HG03045 (cell line): Measurements from ENCODE around the gene CATSPERD.

Experiments used
- ATAC-seq: cut with Tn5 transposase; IDR thresholded peaks from one replicate; pipeline ENCODE4 v1.9.1; 2021; ENCODE audit warnings: mild to moderate bottlenecking, moderate library complexity; ENCODE audit not compliant: unreplicated experiment

CATSPERD gene, protein sequence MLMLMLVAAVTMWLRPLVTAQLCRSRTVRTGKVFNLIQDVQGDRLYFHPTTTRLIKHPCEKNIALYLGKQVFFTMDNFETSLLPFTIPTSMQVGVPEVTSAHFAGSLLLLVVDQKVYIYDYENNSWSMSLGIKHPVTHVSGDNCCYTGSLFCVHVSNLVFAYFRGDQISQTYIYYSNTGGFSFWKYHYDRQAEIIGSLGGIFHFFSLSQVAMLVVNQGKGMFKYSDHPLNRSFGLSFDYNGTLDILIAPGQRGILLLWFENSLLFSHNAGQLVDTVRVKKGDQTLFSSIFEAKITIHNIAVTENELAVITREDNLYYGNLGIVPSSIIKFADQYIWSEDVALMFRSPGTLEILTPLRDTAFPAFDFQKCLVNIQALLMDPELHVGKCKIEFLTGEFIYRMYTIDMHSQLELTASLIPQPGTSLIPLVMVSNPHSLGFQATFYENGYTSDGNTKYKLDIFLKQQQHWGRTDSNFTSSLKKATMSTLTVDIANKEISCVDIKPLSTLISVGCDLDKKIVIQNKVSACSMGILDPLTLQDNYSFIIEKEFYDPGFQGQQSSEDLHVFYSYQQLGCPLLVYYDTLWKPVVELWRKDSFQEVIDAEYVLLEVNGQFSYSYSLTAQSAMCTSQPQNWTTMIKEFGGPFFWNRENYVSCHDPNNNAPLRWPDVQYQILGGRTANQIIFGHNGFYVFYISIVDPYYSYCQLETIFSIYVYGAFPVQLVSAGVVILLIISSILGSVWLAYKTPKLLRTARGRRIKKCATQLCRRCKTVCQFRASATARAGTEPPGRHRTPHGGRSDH

DNA sequence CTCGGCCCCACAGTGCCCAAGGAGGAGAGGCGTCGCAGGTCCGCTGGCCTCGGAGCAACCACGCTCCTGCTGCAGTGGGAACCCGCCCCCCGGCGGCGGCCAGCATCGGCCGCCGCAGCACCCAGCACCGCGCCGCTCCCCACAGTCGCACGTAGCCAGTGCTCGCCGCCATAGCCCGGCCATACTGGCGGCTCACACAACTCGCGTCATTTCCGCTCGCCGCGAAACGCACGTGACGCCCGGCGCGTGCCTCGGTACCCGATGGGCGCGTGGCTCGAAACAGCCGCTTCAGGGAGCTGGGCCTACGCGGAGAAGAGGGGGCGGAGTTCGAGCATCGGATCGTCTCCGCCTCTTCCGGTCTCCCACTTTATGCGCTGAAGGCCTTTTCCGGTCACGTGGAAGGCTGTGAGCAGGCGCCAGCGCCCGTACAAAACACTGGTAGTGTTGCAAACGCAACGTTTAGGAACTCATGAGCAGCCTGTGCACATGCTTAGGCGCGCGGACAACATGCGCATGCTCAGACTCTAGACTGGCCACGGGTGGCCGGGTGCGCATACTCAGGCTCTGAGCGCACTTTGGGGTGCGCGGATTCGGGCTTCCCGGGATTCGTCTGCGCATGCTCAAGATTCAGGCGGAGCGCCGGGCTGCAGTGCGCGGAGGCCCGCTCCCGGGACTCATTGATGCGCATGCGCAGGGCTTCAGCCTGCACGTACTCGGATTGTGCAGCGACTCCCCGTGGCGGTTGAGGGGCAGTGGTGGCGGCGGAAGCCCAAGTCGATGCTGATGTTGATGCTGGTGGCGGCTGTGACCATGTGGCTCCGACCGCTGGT is at the start of gene CATSPERD, which contains the start of gene LONP1:
CATSPERD (plus strand) TSS at position 677 of the 830 bp plus-strand sequence; CDS start at position 778, 101 bp downstream.
LONP1 (minus strand) TSS at position 186 of the 830 bp plus-strand sequence; CDS start at position 172, 14 bp downstream.
- peak; percentile 83 for ATAC-seq

DNA sequence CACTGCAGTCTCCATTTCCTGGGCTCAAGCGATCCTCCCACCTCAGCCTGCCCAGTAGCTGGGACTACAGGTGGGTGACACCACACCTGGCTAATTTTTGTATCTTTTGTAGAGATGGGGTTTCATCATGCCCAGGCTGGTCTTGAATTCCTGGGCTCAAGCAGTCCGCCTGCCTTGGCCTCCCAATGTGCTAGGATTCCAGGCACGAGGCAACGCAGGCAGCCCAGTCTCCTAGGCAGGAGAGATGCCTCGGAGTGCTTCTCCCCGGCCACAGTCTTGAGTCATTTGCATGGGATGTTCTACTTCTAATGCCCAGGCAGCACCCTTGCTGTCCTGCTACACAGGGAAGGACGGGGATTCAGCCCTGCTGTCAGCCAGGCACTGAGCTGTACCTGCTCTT is 48.8 kb upstream of the CATSPERD start:
- ATAC-seq = no peak

DNA sequence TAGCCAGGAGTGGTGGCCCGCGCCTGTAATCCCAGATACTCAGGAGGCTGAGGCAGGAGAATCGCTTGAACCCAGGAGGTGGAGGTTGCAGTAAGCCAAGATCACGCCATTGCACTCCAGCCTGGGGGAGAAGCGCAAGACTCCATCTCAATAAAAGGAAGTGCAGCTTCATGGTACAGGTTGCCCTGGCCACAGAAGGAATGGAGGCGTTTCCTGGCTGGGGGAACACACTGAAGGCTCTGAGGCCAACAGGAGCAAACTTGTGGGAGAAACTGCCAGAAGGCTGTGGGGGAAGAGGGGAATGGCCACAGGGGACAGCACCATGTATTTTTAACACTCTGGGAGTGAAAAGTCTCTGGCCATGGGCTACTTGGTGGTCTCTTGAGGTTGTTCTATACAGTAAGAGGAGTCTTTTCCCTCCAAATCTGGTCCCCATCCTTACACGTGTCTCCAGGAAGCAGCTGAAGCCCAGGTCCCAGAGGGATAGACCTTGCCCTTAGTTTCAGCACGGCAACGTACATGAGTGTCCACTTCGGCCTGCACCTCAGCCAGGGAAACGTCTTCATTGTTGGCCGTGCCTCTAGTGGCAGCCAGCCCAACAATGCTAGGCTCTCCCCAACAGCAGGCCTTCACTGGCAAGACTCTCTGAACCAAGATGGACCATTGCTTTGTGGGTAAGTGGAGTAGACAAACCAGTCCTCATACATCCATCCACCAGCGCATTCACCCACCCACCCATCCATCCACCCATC is 47.6 kb upstream of the CATSPERD start:
- no peak for ATAC-seq

DNA sequence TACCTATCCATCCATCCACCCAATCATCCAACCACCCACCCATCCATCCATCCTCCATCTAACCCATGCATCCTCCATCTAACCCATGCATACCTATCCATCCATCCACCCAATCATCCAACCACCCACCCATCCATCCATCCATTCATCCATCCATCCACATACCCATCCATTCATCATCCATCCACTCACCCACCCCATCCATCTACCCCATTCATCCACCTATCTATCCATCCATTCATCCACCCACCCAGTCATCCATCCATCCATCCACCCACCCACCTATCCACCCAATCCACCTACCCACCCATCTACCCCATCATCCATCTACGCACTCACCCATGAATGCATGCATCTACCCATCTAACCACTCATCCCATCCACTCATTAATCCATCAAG is 46.7 kb upstream of the CATSPERD start:
- no peak for ATAC-seq

DNA sequence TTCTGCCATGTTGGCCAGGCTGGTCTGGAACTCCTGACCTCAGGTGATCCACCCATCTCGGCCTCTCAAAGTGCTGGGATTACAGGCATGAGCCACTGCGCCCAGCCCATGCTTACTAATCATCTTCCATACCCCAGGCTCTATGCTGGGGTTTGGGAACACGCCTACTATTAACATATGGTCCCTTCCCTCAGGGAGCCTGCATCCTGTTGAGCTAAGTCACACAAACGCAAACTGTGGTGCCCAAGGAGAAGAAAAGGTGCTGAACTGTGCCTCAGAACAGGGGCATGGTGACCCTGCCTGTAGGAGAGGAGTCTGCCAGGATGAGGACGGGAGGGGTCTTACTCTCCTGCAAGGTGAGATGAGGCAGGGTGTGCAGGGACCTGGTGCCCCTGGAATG is 45.7 kb upstream of the CATSPERD start:
- ATAC-seq = no peak

DNA sequence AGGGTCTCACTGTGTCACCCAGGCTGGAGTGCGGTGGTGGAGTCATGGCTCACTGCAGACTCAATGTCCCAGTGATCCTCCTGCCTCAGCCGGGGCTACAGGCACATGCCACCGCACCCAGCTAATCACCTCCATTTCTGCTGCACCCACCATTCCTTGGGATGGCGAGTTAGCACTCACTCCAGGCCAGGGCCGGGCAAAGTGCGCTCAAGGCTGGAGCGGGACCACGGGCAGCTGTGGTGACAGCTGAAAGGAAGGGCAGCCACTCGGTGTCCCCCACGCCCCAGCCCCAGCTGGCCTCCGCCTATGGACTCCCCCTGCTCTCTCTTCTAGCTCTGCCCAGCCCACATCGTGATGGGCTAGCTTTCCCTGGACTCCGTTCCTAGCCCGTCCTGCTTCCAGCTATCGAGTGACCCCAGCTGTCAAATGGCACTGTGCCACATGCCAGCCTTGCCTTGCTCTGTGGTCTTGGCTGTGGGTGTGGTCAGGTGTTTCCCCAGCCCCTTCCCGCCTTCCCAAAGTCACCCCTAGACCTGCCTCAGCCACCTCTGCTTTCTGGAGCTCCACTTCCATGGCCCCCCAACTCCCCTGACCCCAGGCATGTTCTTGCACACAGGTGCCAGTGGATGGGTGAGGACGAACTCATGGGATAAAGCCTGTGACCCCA is 44.2 kb upstream of the CATSPERD start:
- no peak for ATAC-seq

DNA sequence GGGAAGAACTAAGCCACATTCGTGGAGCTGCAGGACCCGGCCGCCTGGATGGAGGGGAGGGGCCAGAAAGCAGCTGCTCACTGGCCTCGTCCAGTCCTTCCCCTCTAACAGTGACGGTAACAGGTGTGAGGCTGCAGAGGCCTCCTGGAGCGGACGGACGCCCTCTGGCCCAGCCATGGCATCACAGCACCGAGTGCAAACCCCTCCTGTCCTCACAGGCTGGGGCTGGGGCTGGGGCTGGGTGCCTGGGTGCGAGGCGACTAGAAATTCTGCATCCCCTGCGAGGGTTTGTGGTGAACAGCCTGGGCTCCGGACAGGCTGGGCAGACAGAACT is 43.7 kb upstream of the CATSPERD start:
- no peak for ATAC-seq

DNA sequence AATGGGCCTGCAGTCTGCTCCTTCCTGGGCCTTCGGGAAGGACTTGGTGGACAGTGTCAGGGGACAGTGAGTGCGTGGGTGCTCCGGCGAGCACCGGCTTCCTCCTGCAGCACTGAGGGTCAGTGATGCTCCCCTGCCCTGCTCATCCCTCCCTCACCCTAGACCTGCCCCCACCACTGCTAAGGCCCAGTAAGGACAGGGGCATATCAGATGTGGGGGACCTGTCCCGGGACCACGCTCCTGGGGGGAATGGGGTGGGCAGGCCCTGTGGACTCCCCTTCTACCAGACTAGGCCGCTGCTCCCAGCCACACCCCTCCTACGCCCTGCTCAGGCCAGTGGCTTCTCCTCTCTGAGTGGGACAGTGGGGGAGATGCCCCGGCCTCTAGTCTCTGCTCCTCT is 43.3 kb upstream of the CATSPERD start:
- ATAC-seq = no peak

DNA sequence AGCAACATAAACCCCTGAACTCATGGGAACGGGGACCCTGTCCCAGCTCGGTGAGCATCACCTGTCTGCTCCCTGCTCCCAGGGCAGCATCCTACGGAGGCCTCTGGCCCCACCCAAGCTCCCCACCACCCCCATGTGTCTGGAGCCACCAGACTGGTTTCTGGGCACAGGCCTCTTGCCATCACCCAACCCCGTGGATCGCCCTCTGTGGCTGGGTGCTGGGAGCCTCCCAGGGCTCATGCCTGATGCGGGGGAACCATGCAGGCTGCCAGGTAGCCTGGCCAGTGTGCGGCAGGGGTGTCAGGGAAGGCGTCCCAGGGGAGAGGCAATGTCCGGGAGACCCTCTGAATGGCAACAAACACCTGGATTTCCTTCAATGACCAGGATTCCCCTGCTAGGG is 42.9 kb upstream of the CATSPERD start:
- ATAC-seq = no peak

DNA sequence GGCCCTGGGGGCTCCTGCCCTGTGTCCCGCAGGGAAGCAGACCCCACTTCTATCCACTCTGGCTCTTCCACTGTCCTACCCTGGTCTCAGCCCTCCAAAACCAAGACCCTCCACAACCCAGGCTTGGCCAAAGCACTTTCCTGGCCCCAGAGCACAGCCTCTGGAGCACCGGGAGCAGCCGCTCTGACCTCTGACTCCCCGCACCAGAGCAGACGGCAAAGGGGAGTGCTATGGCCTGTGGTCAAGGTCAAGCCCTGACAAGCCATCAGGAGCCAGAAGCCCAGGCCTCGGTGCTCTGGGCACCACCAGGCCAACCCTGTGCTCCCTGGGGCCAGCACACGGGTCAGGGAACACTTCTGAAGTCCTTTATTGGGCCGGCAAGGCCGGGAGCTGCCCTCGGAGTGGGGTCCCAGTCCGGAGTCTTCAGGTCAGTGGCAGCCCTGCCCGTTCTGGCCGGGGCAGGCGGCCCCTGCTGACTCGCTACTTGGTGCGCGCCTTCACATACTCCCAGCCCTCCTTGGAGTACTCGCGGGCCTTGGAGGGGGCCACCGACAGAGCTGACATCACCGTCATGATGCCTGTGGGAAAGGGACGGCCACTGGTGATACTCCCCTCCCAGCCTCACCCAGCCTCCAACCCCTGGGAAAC is 42.2 kb upstream of the CATSPERD start:
- no peak for ATAC-seq

DNA sequence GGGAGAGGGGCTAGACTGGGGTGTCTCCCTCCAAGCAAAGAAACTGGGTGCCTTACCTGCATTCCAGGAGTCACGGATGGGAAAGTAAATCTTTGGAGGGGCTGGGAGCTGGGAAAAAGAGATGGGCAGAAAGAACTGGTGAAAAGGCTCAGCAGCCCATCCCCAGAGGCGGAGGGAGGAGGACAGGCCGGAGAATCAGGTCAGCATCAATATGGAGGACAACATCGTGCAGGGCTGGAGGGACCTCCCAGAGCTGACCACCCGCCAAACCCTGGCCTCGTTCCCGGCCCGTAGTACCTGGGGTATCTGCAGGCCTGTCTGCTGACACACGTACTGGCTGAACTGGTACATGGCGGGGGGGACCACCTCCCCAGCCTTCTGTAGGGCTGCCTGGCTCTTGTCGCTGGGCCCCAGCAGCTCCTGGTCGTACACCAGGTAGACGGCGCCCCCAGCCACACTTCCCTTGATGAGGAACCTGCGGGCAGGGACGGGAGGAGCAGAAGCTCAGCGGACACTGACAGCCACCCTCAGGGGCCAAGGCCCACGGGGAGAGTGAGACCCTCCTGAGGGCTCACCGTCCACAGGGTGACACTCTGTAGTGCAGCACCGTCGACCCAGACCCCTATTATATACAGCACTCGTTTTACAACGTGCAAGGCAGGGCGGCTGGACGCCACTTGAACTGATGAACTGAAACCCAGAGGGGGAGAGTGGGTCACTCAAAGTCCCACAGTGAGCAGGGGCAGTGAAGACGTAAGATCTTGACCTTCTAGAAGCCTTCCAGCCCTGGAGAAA is 41.0 kb upstream of the CATSPERD start:
- no peak for ATAC-seq

DNA sequence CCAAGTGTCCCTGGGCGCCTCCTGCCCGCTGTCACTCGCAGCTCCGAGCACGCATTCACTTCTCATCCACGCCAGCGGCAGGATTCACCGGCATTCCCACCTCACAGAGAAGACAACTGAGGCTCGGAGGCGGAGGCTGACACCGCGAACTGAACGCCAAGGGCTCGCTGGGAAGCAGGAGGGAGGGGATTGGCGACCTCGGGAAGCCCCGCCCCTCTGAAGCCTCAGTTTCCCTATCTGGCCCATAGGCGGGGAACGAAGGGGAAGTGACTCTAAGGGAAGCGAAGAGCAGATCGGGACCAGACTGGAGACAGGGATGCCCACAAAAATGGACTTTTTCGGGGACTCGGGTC is 40.4 kb upstream of the CATSPERD start:
- no peak for ATAC-seq

DNA sequence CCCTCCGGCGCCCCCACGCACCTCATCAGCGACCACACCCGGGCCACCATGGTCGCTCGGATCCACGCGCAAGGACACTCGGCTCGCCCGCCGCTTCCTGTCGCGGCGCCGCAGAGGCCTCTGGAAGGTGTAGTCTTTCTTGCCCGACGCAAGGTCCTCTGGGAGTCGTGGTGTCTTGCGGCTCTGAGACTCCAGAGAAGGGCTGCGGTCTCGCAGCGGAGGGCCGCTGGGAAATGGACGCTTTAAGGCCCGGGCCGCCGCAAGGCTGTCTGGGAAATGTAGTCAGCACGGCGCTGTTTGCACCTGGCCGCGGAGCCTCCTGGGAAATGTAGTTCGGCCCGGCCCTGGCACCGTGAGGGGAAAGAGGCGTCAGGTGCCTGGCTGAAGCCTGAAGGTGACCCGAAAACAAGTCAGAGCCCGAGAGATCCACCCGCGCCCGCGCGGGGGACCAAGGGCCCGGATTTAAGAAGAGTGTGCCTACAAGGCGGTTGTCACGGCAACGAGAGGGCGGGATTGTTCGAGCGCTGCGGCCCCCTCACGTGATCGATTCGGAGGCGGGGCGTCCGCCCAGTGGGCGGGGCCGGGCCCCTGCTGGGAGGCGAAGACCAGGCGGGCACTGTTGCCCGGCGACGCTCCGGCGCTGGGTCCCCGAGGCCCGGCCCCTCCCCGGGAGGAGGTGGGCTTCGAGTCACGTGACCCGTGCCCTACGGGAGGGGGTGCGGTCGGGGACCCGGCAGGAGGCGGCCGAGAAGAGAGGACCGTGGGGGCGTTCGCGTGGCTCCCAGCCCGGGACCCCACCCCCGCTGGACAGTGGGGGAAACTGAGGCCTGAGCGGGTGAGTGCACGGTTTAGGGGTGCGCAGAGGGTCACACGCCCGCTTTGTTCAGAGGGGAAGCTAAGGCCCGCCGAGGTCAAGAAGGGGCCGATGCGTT is 39.7 kb upstream of the CATSPERD start, which contains the start of the genes HSD11B1L and MICOS13:
HSD11B1L (plus strand) TSS at position 591 of the 932 bp plus-strand sequence. CDS start 3,806 bp downstream, outside the sequence.
MICOS13 (minus strand) TSS at position 80 of the 932 bp plus-strand sequence; CDS start at position 50, 30 bp downstream.
- peak; percentile 82 for ATAC-seq

DNA sequence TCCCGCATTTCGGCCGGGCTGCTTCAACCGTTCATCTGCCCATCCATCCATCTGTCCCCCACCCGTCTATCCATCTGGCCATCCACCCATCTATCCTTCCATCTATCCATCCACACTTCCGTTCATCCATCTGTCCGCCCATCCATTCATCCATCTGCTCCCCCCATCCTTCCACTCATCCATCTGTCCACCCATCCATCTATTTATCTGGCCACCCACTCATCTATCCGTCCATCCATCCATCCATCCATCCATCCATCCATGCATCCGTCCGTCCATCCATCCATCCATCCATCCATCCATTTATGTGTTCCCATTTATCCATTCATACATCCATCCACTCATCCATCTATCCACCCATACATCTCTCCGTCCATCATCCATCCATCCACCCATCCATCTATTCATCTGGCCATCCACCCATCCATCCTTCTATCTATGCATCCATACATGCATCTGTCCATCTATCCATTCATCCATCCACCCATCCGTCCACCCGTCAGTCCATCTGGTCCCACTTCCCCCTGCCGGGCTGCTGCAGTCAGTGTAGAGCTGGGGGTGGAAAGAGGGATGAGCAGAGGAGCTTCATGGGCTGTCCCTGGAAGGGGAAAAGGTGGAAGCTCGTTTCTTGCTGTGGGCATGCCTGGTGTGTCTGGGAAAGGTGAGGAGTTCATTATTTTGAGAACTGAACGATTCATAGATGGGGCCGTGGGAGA is 38.9 kb upstream of the CATSPERD start:
- no peak for ATAC-seq

DNA sequence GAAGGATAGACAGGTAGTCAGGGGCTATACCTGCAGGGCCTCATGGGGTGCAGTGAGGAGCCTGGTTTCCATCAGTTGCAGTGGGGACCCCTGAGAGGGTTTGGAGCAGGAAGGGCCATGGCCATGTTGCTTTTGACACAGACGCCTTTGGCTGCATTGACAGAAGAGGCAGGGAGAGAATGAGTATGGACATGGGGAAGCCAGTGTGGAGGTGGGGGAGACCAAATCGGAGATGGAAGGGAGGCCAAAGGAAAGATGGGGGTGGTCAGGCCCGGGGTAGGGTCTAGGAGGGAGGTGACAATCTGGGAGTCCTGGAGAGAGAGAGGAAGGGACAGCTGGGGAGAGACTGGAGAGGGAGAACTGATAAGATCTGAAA is 38.3 kb upstream of the CATSPERD start:
- no peak for ATAC-seq

DNA sequence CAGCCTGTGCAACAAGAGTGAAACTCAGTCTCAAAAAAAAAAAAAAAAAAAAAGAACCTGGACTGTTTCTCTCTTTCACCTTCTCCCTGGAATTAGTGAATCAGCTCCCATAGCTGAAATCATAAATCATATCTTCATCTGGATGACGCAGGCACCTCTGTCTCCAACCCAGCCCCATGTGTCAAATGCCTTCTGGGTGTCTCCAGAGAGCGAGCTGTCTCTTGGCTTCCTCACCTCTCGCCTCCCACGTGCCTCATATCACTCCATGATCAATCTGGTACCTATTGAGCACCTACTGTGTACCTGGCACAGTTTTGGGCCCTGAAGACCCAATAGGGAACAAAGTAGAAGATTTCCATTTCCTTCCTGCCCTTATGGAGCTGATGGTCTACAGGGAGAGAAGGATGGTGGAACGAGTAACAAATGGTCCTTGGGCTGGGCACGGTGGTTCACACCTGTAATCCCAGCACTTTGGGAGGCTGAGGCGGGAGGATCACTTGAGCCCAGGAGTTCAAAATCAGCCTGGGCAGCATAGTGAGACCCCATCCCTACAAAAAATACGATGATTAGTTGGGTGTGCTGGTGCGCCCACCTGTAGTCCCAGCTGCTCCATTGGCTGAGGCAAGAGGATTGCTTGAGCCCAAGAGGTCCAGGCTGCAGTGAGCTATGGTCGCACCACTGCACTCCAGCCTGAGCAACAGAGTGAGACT is 37.1 kb upstream of the CATSPERD start:
- ATAC-seq = no peak
